Progenitor cell of endocrine pancreas (in vitro differentiated cells): ENCODE data around the gene LDLR. TPM values are rescaled to one million over a fixed set of nuclear protein-coding genes. Genes with fewer than 3 reads are reported as not detected.
A peak's percentile ranks its signal among the peaks of the same experiment; 100 is the strongest.
"Not testable (repeated sequence)": the region's sequence is repeated elsewhere in the genome, so short reads cannot be mapped to it uniquely, and the experiment has no call there.

Source experiments
- DNase-seq: peaks from one replicate; pipeline ENCODE4 v3.0.0; 2021; ENCODE audit warnings: low spot score; ENCODE audit not compliant: unreplicated experiment
- H3K27ac Mint-ChIP-seq: 2 replicates; pipeline ENCODE4 v1.8.0; 2021; ENCODE audit warnings: mild to moderate bottlenecking, moderate library complexity, mixed read lengths
- H3K27me3 Mint-ChIP-seq: 2 replicates; pipeline ENCODE4 v1.8.0; 2021; ENCODE audit warnings: mixed read lengths
- H3K36me3 Mint-ChIP-seq: 2 replicates; pipeline ENCODE4 v1.8.0; 2022; ENCODE audit warnings: mixed read lengths; ENCODE audit not compliant: insufficient read depth
- H3K4me1 Mint-ChIP-seq: 2 replicates; pipeline ENCODE4 v1.8.0; 2021; ENCODE audit warnings: low read depth, mixed read lengths
- H3K4me3 Mint-ChIP-seq: 2 replicates; pipeline ENCODE4 v1.8.0; 2021; ENCODE audit warnings: low read depth, mild to moderate bottlenecking, moderate library complexity, mixed read lengths
- H3K9me3 Mint-ChIP-seq: 2 replicates; pipeline ENCODE4 v1.8.0; 2021; ENCODE audit warnings: low read depth, mixed read lengths
- CTCF ChIP-seq: fragments of 200-600 bp; sonication (generic); IDR thresholded peaks from one replicate; pipeline ENCODE4 v1.5.0; 2021; ENCODE audit warnings: antibody characterized with exemption, mild to moderate bottlenecking; ENCODE audit not compliant: unreplicated experiment
- total RNA-seq: library from RNA; stranded (reverse); gene quantifications from 2 replicates; pipeline ENCODE4 v1.2.1, GENCODE V29; 2021

The LDLR gene
- total RNA-seq, 1 donor from 2014 or later: 73.2 TPM

DNA sequence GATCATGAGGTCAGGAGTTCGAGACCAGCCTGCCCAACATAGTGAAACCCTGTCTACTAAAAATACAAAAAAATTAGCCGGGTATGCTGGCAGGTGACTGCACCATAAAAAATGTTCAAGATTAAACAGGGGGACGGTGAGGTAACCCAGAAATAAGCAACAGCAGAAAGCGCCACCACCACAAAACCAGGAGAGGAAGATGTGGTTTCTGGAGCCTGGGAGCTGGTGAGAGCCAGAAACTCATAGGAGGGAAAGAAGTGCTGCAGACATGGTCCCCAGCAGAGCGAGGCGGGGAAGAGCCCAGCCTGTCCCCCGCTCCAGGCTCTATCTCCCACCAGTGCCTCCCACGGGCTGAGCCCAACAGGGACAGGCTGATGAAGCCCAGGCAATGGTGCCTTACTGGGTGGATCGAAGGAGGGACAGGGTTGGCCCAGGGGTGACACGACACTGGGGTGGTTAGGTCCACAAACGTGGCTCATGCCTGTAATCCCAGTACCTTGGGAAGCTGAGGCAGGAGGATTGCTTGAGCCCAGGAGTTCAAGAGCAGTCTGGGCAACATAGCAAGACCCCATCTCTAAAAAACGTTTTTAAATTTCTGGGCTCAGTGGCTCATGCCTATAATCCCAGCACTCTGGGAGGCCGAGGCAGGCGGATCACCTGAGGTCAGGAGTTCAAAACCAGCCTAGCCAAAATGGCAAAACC lies 47.3 kb downstream of the LDLR start:
- H3K27ac Mint-ChIP-seq: peak overlapping the region; percentile 46
- no peak for DNase-seq
- no peak for TF ChIP-seq CTCF
- H3K9me3 Mint-ChIP-seq: no peaks in the 10 kb centered on the region
- peaks cover 10% of the 10 kb centered on the region for H3K4me1 Mint-ChIP-seq
- no peaks in the 10 kb centered on the region for H3K27me3 Mint-ChIP-seq
- H3K4me3 Mint-ChIP-seq: no peak overlapping the region
- H3K36me3 Mint-ChIP-seq: peaks cover 4% of the 10 kb centered on the region

- no peaks in the 10 kb centered on the region for H3K9me3 Mint-ChIP-seq
- TF ChIP-seq CTCF: peak; percentile 59
- peaks cover 2% of the 10 kb centered on the region for H3K36me3 Mint-ChIP-seq
- peak overlapping the region; percentile 78 for H3K4me3 Mint-ChIP-seq
- H3K4me1 Mint-ChIP-seq: peaks cover 11% of the 10 kb centered on the region
- no peaks in the 10 kb centered on the region for H3K27me3 Mint-ChIP-seq
- peak overlapping the region; percentile 76 for H3K27ac Mint-ChIP-seq
- DNase-seq: peak; percentile 42
Measured at GRCh38 chr19:11137542-11138384, 48.5 kb downstream of the LDLR start.

DNA sequence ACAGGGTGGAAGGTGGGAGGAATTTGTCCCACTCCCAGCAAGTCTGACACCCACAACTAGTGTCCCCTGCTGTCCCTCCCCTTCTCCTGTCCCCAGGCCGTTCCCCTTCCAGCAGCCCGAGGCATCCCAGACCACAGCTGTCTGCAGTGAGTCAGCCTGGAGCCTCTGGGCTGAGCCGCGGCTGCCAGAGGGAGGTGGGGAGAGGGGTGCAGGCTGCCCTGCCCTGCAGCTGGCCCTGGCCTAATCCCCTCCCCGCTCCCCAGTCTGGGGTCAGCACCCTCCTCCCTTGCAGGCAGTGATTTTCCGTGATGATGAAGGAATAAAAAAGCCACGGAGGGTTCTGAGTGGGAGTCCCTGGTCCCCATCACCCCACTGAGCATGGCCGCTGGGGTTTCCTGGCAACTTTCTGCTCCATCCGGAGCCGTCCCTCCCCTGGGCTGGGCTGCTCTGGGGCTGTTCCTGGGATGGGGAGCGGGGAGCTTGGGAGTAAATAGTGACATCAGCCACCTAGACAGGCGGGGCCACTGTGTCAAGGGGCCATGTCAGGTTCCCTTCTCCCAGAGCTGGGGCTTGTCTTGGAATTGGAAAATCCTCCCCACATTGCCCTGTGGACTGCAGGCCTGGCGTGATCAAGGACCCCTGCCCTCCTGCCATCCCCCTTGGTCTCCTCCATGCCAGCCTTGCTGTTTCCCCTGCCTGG lies 49.5 kb downstream of the LDLR start:
- Mint-ChIP-seq H3K4me1 (peaks cover 11% of the 10 kb centered on the region), H3K36me3 (no peaks in the 10 kb centered on the region), H3K27me3 (no peaks in the 10 kb centered on the region), H3K27ac (peak overlapping the region; percentile 77), H3K9me3 (no peaks in the 10 kb centered on the region), H3K4me3 (no peak overlapping the region)
- no peak for DNase-seq
- TF ChIP-seq CTCF: no peak

- H3K27ac Mint-ChIP-seq, H3K4me3 Mint-ChIP-seq, H3K9me3 Mint-ChIP-seq, H3K27me3 Mint-ChIP-seq, H3K36me3 Mint-ChIP-seq, DNase-seq: not testable (repeated sequence)
- peaks cover 11% of the 10 kb centered on the region for H3K4me1 Mint-ChIP-seq
Measured at GRCh38 chr19:11140023-11140538, 50.8 kb downstream of the LDLR start.

DNA sequence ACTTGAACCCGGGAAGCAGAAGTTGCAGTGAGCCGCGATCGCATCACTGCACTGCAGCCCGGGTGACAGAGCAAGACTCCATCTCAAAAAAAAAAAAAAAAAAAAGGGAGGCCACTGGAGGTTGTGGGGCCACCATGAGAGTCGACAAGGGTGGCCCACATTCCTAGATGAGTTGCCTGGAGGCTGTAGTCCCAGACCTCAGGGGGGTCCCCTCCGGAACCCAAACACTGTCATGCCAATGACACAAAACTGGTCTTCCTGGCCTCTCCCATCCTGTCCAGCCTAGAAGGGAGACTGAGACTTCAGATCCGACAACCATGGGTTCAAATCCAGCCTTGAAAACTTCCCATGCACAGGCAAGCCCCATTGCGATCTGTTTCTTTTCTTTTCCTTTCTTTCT lies 51.6 kb downstream of the LDLR start:
- H3K27me3 Mint-ChIP-seq: no peaks in the 10 kb centered on the region
- no peak overlapping the region for H3K27ac Mint-ChIP-seq
- H3K36me3 Mint-ChIP-seq: peaks cover 3% of the 10 kb centered on the region
- H3K4me3 Mint-ChIP-seq: no peak overlapping the region
- TF ChIP-seq CTCF: no peak
- DNase-seq: no peak
- peaks cover 11% of the 10 kb centered on the region for H3K4me1 Mint-ChIP-seq
- no peaks in the 10 kb centered on the region for H3K9me3 Mint-ChIP-seq
